Activated naive CD4-positive, alpha-beta T cell treated with anti-CD3 and anti-CD28 coated beads, Interleukin-2, amount 10 ng/mL, durations not matched to agents 5 hours and 36 hours (primary cell): ENCODE results near the gene CSAD. TPM values are rescaled to one million over a fixed set of nuclear protein-coding genes. Genes with fewer than 3 reads are reported as not detected.

Experiments
- total RNA-seq, 2 experiments: library from RNA; stranded (reverse); gene quantifications; one replicate each; pipeline ENCODE4 v1.2.3, GENCODE V29; 2021

The CSAD gene, protein sequence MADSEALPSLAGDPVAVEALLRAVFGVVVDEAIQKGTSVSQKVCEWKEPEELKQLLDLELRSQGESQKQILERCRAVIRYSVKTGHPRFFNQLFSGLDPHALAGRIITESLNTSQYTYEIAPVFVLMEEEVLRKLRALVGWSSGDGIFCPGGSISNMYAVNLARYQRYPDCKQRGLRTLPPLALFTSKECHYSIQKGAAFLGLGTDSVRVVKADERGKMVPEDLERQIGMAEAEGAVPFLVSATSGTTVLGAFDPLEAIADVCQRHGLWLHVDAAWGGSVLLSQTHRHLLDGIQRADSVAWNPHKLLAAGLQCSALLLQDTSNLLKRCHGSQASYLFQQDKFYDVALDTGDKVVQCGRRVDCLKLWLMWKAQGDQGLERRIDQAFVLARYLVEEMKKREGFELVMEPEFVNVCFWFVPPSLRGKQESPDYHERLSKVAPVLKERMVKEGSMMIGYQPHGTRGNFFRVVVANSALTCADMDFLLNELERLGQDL
- total RNA-seq = 10 to 100 TPM; 31.4 to 32.0 TPM

DNA sequence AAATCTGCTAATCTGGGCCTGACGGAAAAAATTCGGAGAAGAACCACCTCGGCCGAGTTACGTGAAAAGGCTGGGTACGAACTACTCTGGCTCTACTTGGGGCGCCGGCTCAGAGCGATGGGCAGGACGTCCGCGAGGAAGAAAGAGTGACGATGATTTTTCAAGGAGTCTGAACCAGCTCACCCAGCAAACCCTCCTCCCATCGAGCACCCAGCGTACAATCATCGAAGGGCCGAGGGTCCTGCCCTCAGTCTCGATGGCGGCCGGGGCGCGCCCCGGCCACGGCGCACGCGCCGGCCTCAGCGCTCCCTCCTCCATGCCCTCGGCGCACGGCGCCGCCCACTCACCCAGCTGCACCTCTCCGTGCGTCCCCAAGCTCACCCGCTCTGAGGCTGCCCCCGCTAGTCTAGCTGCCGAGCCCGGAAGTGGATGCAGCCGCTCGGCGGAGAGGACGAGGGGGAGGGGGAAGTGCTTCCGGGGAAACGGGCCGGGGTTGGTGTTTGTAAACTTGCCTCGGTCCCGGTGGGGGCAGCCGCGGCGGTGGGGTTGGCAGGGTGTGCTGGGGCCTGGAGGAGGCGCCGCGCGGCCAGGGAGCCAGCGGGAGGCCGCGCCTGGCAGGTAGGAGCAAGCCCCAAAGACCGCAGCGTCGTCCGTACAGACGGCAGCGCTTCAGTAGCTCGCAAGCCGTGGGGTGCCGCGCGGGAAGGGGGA lies at the start of gene CSAD, which contains the start of gene ZNF740:
TSS of gene CSAD (minus strand) at position 706 of the 711 bp plus-strand sequence. CDS start 7,455 bp downstream, outside the sequence.
TSS of gene ZNF740 (plus strand) at position 503 of the 711 bp plus-strand sequence. CDS start 1,262 bp downstream, outside the sequence.

DNA sequence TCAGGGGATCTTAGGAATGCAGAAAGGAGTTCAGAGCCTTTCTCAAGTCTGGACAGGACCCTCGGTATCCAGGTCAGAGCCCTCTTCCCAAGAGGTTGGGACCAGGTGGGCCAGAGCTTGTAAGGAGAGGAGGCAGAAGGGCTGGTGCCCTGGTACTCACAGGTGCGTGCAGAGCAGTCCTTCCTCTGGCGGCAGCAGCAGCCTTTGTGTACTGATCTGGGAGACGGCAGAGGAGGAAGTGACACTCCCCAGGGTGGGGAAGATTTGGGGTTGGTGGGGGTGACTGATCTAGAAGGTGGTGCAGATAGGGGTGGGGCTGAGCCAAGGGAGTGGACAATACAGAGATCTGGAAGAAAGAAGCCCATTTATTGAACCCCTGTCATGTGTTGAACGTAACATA lies 26.3 kb upstream of the CSAD start, which contains the start of gene ITGB7:
TSS of gene ITGB7 (minus strand) at position 210 of the 400 bp plus-strand sequence. CDS start 6,808 bp downstream, outside the sequence.

Other genes with a start within 250 kb of the CSAD start
- 1 to 10 TPM; 1.6 to 2.0 TPM for gene KRT18, start 231.8 kb downstream of the CSAD start, total RNA-seq
- 100 to 1,000 TPM; 551 to 607 TPM for gene EIF4B, start 174.5 kb downstream of the CSAD start, total RNA-seq
- gene TNS2, start 130.9 kb downstream of the CSAD start, total RNA-seq = 1 to 10 TPM; 1.6 to 1.9 TPM
- 10 to 100 TPM; 24.3 to 25.5 TPM for gene SPRYD3, start 101.5 kb downstream of the CSAD start, total RNA-seq
- gene IGFBP6, start 83.3 kb downstream of the CSAD start, total RNA-seq = under 1 TPM in 1 of 2 experiments, not detected in 1; 0.55 TPM
- gene SOAT2, start 77.4 kb downstream of the CSAD start, total RNA-seq = under 1 TPM; 0.73 to 0.84 TPM
- gene ZNF740, start 203 bp downstream of the CSAD start, total RNA-seq = 10 to 100 TPM; 50.3 to 50.4 TPM
- gene ITGB7, start 26.3 kb upstream of the CSAD start, total RNA-seq = 100 to 1,000 TPM; 480 to 487 TPM
- gene RARG, start 51.3 kb upstream of the CSAD start, total RNA-seq = 10 to 100 TPM; 38.5 to 39.9 TPM
- 10 to 100 TPM; 71.4 to 71.7 TPM for gene ESPL1, start 87.4 kb upstream of the CSAD start, total RNA-seq
- gene PFDN5, start 114.6 kb upstream of the CSAD start, total RNA-seq = 100 to 1,000 TPM; 362 to 390 TPM
- gene MYG1, start 118.8 kb upstream of the CSAD start, total RNA-seq = 10 to 100 TPM; 59.3 to 62.5 TPM
- gene AAAS, start 140.7 kb upstream of the CSAD start, total RNA-seq = 10 to 100 TPM; 58.3 to 62.7 TPM
- not detected for gene SP7, start 155.4 kb upstream of the CSAD start, total RNA-seq
- 10 to 100 TPM; 78.4 to 84.7 TPM for gene SP1, start 199.3 kb upstream of the CSAD start, total RNA-seq
- gene AMHR2, start 242.9 kb upstream of the CSAD start, total RNA-seq = not detected